OCI-LY7 (cell line): Measurements from ENCODE around the gene SLC22A12.

ENCODE experiments used
- CTCF ChIP-seq: fragments of 200-600 bp; sonication (generic); conservative IDR thresholded peaks from 2 replicates; pipeline ENCODE4 v1.5.1; 2014; ENCODE audit warnings: mild to moderate bottlenecking, antibody characterized with exemption, low read length, moderate library complexity, mixed read lengths
- EZH2phosphoT487 ChIP-seq: fragments of 200-600 bp; sonication (generic); IDR thresholded peaks from 2 replicates; pipeline ENCODE4 v1.6.1; 2018; ENCODE audit warnings: low read depth, borderline replicate concordance, mild to moderate bottlenecking, mixed run types, antibody characterized with exemption, low read length, moderate library complexity, mixed read lengths

GRCh38 chr11:64569300-64569970, 21.6 kb upstream of the SLC22A12 start:
- no peak for TF ChIP-seq CTCF
- no peak for TF ChIP-seq EZH2phosphoT487
